Measurements from ENCODE around the gene NMT1.

The NMT1 gene

DNA sequence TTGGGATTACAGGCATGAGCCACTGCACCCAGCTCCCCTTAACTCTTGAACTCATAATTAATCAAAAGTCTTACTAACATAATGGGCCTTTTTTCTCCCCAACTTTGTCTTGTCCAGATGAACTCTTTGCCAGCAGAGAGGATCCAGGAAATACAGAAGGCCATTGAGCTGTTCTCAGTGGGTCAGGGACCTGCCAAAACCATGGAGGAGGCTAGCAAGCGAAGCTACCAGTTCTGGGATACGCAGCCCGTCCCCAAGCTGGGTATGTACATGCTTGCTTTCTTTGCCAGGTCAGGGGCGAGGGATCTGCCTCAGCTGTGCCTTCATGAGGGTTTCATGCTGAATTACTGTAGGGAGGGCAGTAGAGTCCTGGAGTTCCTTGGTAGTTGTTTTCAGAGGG lies 25.3 kb downstream of the NMT1 start:
- POLR2A ChIA-PET = interaction anchor here (0.6 to 0.7 kb wide), 3 partner anchors 25 to 1060 kb away, joined by 3 to 4 read pairs (median 3); no protein-coding TSS in a partner anchor

GRCh38 chr17:45086865-45087503 lies 25.9 kb downstream of the NMT1 start:
- Histone ChIP-seq H3K4me1 (ENCODE audit: control insufficient read depth, insufficient read depth, low read length) (no peaks in the 10 kb centered on the region), H3K9me3 (ENCODE audit: control insufficient read depth, insufficient read depth, low read depth, low read length) (no peaks in the 10 kb centered on the region), H3K36me3 (ENCODE audit: control insufficient read depth in 2 of 2, insufficient read depth in 1 of 2, low read length in 2 of 2) (peaks cover 85 to 88% of the 10 kb centered on the region in 2 experiments), H3K4me3 (ENCODE audit: low read depth, low read length) (no peak overlapping the region), H3K27ac (ENCODE audit: extremely low read depth, low read depth, low read length) (no peak overlapping the region)
- ChIA-PET POLR2A (no interaction called here), CTCF (interaction anchor here (0.6 to 6.9 kb wide), 5 partner anchors 8 to 1457 kb away, joined by 4 to 71 read pairs (median 6); partner anchors contain the start of gene ACBD4)
- TF ChIP-seq, protein P1, sequence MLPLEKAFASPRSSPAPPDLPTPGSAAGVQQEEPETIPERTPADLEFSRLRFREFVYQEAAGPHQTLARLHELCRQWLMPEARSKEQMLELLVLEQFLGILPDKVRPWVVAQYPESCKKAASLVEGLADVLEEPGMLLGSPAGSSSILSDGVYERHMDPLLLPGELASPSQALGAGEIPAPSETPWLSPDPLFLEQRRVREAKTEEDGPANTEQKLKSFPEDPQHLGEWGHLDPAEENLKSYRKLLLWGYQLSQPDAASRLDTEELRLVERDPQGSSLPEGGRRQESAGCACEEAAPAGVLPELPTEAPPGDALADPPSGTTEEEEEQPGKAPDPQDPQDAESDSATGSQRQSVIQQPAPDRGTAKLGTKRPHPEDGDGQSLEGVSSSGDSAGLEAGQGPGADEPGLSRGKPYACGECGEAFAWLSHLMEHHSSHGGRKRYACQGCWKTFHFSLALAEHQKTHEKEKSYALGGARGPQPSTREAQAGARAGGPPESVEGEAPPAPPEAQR (tag by site-specific recombination; IDR thresholded peaks at IDR 0.05) = no peak
- no peak for TF ChIP-seq ZNF394 (tag by site-specific recombination; IDR thresholded peaks at IDR 0.05; ENCODE audit: borderline replicate concordance)

More for the DNA sequence above, 25.3 kb downstream of the NMT1 start:
- CTCF ChIA-PET = interaction anchor here (2.4 to 6.9 kb wide), 2 partner anchors 12 to 49 kb away, joined by 9 to 71 read pairs; partner anchors contain the start of gene ACBD4
- no peaks in the 10 kb centered on the region for H3K9me3 ChIP-seq (ENCODE audit: control insufficient read depth, insufficient read depth, low read depth, low read length)
- TF ChIP-seq TRIM28 (IDR thresholded peaks at IDR 0.05; ENCODE audit: borderline replicate concordance, low read length) = no peak
- TF ChIP-seq GLIS2 (tag by site-specific recombination; IDR thresholded peaks at IDR 0.05) = no peak
- no peak for TF ChIP-seq ZBTB7A (tag by site-specific recombination; IDR thresholded peaks at IDR 0.05; ENCODE audit: low read depth)
- TF ChIP-seq, protein P2, sequence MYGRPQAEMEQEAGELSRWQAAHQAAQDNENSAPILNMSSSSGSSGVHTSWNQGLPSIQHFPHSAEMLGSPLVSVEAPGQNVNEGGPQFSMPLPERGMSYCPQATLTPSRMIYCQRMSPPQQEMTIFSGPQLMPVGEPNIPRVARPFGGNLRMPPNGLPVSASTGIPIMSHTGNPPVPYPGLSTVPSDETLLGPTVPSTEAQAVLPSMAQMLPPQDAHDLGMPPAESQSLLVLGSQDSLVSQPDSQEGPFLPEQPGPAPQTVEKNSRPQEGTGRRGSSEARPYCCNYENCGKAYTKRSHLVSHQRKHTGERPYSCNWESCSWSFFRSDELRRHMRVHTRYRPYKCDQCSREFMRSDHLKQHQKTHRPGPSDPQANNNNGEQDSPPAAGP (tag by site-specific recombination; IDR thresholded peaks at IDR 0.05) = no peak
- no peak for TF ChIP-seq ZBTB1 (tag by site-specific recombination; IDR thresholded peaks at IDR 0.05)
- no peak for TF ChIP-seq SP2 (tag by site-specific recombination; IDR thresholded peaks at IDR 0.05)
- TF ChIP-seq ZNF335 (tag by site-specific recombination; conservative IDR thresholded peaks at IDR 0.05) = no peak
- TF ChIP-seq ZNF529 (tag by site-specific recombination; IDR thresholded peaks at IDR 0.05; ENCODE audit: insufficient replicate concordance) = no peak
- TF ChIP-seq, protein P3, sequence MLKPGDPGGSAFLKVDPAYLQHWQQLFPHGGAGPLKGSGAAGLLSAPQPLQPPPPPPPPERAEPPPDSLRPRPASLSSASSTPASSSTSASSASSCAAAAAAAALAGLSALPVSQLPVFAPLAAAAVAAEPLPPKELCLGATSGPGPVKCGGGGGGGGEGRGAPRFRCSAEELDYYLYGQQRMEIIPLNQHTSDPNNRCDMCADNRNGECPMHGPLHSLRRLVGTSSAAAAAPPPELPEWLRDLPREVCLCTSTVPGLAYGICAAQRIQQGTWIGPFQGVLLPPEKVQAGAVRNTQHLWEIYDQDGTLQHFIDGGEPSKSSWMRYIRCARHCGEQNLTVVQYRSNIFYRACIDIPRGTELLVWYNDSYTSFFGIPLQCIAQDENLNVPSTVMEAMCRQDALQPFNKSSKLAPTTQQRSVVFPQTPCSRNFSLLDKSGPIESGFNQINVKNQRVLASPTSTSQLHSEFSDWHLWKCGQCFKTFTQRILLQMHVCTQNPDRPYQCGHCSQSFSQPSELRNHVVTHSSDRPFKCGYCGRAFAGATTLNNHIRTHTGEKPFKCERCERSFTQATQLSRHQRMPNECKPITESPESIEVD (tag by site-specific recombination; IDR thresholded peaks at IDR 0.05) = no peak
- no peak for TF ChIP-seq ZNF174 (tag by site-specific recombination; IDR thresholded peaks at IDR 0.05)
- TF ChIP-seq ZNF280C (tag by site-specific recombination; IDR thresholded peaks at IDR 0.05) = no peak
- no peak for TF ChIP-seq ZNF513 (tag by site-specific recombination; IDR thresholded peaks at IDR 0.05)
- no peak for TF ChIP-seq ZNF391 (tag by site-specific recombination; IDR thresholded peaks at IDR 0.05; ENCODE audit: borderline replicate concordance, low read depth)
- TF ChIP-seq WT1 (tag by site-specific recombination; IDR thresholded peaks at IDR 0.05) = no peak
- no peak overlapping the region for H3K4me3 ChIP-seq (ENCODE audit: low read depth, low read length)
- H3K36me3 ChIP-seq (ENCODE audit: control insufficient read depth in 2 of 2, insufficient read depth in 1 of 2, low read length in 2 of 2) = peaks cover 83 to 88% of the 10 kb centered on the region in 2 experiments
- H3K27ac ChIP-seq (ENCODE audit: extremely low read depth, low read depth, low read length) = no peak overlapping the region
- H3K4me1 ChIP-seq (ENCODE audit: control insufficient read depth, insufficient read depth, low read length) = no peaks in the 10 kb centered on the region

All from HEK293 (cell line).